AG04449 (cell line): ENCODE data around the gene TEPSIN.

Source experiments
- CTCF ChIA-PET: fragments of 350-600 bp; formaldehyde crosslinking; extraction: SDS; loops from one replicate; lab custom pipeline; 2021; ENCODE audit warnings: antibody characterized with exemption; lab: Yijun Ruan, JAX
- POLR2A ChIA-PET: fragments of 400-600, 350-600 bp; formaldehyde crosslinking; extraction: SDS; loops from one replicate; lab custom pipeline; 2020; ENCODE audit warnings: antibody characterized with exemption, inconsistent platforms; lab: Yijun Ruan, JAX
- DNase-seq: peaks from one replicate; pipeline ENCODE4 v3.0.0-alpha.2; 2010; ENCODE audit warnings: low read depth, low spot score
- H3K4me3 ChIP-seq: 2 replicates; pipeline ENCODE4 v1.5.1; 2011; ENCODE audit warnings: low read depth, mild to moderate bottlenecking, control low read depth, low read length
- TF ChIP-seq, protein P1 (sequence below): IDR thresholded peaks from one replicate; pipeline ENCODE4 v1.5.1; 2011; ENCODE audit warnings: mild to moderate bottlenecking, moderate library complexity, low read length, control low read depth, inconsistent platforms; ENCODE audit not compliant: insufficient read depth; ENCODE audit errors: missing control alignments

TEPSIN gene

DNA sequence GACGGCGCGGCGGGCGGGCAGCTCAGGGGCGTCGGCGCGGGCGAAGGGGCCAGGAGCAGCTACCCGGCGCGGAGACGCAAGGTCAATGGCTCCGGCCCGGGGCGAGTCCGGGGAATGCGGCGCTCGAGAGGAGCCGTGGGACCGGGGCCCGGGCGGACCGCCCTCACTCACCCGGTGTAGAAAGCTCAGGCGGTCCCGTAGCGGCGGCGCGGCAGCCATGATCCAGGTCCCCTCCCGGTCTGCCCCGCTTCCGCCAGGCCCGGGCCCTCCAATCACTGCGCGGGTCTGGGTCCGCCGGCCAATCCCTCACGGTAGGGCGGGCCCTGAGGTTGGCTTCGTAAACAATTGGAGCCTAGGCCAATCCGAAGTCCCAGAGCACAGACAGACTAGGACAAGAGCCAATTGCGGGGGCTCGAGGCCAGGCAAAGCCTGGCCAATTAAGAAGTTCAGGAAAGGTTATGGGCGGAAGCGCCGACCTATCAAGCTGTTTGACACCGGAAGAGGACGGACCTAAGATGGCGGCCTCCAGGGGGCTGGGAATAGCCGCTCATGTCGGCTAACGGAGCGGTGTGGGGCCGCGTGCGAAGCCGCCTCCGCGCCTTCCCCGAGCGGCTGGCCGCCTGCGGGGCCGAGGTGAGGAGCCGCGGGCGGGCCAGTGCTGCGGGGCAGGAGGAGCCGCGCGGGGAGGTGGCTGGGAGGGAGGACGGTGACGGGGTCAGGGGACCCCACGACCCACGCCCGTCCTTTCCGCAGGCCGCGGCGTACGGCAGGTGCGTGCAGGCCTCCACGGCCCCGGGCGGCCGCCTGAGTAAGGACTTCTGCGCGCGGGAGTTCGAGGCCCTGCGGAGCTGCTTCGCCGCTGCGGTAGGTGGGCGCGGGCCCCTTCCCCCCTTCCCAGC is at the start of gene TEPSIN, which contains the start of gene NDUFAF8:
Gene TEPSIN (minus strand): TSS at position 241 of the 899 bp plus-strand sequence. CDS start 22 bp downstream, at position 219.
Gene NDUFAF8 (plus strand): TSS at position 504 of the 899 bp plus-strand sequence. CDS start 46 bp downstream, at position 550.
- ChIA-PET CTCF (interaction anchor here (1.2 to 2.1 kb wide), 7 partner anchors 12 to 246 kb away, joined by 4 to 13 read pairs (median 5); no protein-coding TSS in a partner anchor), POLR2A (interaction anchor here (0.7 to 1.5 kb wide), 7 partner anchors 9 to 273 kb away, joined by 3 to 6 read pairs (median 4); partner anchors contain the start of genes ACTG1 and CEP131)
- TF ChIP-seq, protein P1, sequence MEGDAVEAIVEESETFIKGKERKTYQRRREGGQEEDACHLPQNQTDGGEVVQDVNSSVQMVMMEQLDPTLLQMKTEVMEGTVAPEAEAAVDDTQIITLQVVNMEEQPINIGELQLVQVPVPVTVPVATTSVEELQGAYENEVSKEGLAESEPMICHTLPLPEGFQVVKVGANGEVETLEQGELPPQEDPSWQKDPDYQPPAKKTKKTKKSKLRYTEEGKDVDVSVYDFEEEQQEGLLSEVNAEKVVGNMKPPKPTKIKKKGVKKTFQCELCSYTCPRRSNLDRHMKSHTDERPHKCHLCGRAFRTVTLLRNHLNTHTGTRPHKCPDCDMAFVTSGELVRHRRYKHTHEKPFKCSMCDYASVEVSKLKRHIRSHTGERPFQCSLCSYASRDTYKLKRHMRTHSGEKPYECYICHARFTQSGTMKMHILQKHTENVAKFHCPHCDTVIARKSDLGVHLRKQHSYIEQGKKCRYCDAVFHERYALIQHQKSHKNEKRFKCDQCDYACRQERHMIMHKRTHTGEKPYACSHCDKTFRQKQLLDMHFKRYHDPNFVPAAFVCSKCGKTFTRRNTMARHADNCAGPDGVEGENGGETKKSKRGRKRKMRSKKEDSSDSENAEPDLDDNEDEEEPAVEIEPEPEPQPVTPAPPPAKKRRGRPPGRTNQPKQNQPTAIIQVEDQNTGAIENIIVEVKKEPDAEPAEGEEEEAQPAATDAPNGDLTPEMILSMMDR: no peak
- DNase-seq: peak; percentile 97
- peak within 1 kb of the TSS; percentile 91 for H3K4me3 ChIP-seq

- DNase-seq: no peak
- ChIA-PET CTCF (interaction anchor here (1.2 to 6.8 kb wide), 3 partner anchors 22 to 196 kb away, joined by 3 to 82 read pairs (median 5); no protein-coding TSS in a partner anchor), POLR2A (no interaction called here)
- TF ChIP-seq, protein P1: no peak
- H3K4me3 ChIP-seq: no peak overlapping the region
Measured at GRCh38 chr17:81287741-81288430, 49.0 kb upstream of the TEPSIN start.

- ChIA-PET POLR2A (interaction anchor here (0.7 kb wide), 1 partner anchor 8 kb away, joined by 3 read pairs; the partner anchor contains the start of gene SLC38A10), CTCF (interaction anchor here (1.2 to 1.7 kb wide), 2 partner anchors 22 to 198 kb away, joined by 3 to 4 read pairs; no protein-coding TSS in a partner anchor)
- TF ChIP-seq, protein P1: no peak
- no peak for DNase-seq
- no peak overlapping the region for H3K4me3 ChIP-seq
Measured at GRCh38 chr17:81287152-81287551, 48.3 kb upstream of the TEPSIN start.

DNA sequence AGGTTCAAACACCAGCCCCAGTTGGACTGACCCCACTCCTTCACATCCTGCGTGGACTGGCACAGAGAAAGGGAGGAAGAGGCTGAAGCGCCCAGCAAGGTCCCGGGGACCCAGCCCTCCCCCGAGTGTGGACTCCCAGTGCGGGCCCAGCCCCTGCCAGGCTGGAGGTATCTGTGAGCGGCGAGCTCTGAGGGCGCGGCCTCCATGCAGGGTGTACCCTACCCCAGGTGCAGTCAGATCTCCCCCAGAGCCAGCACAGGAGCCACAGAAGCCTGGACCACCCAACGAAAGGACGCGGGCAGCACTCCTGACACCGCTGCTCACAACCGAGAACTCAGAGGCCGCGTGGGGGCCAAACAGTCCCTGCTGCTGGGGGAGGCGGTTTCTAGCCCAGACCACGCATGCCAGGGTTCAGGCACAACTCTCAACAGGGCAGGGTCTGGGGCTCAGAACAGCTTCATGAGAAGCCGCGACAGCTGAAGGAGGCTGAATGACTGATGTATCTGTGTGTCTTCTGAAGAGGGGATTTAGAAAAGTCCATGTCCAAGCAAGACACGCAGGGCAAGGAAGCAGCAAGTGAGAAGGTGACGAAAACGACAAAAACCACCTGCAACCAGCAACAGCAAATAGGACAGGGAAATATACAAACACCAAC is 47.8 kb upstream of the TEPSIN start:
- DNase-seq: no peak
- POLR2A ChIA-PET: interaction anchor here (0.7 kb wide), 1 partner anchor 8 kb away, joined by 3 read pairs; the partner anchor contains the start of gene SLC38A10
- CTCF ChIA-PET: interaction anchor here (1.2 to 1.7 kb wide), 2 partner anchors 23 to 198 kb away, joined by 3 to 4 read pairs; no protein-coding TSS in a partner anchor
- H3K4me3 ChIP-seq: no peak overlapping the region
- TF ChIP-seq, protein P1: no peak

- POLR2A ChIA-PET: interaction anchor here (0.9 kb wide), 1 partner anchor 9 kb away, joined by 4 read pairs; the partner anchor contains the start of gene SLC38A10
- no peak overlapping the region for H3K4me3 ChIP-seq
- DNase-seq: no peak
- TF ChIP-seq, protein P1: no peak
- CTCF ChIA-PET: interaction anchor here (0.9 to 1.7 kb wide), 2 partner anchors 194 to 199 kb away, joined by 3 to 4 read pairs; no protein-coding TSS in a partner anchor
Measured at GRCh38 chr17:81285894-81286293, 47.0 kb upstream of the TEPSIN start.
